HL-60 (cell line): Measurements from ENCODE around the gene APOL2.

Source experiments
- CTCF ChIP-seq: IDR thresholded peaks from one replicate; pipeline ENCODE4 v1.5.1; 2011; ENCODE audit warnings: low read length, control low read depth, inconsistent platforms; ENCODE audit not compliant: insufficient read depth
- GABPA ChIP-seq: IDR thresholded peaks from 2 replicates; pipeline ENCODE4 v1.6.1; 2012; ENCODE audit warnings: low read depth
- POLR2AphosphoS5 ChIP-seq: IDR thresholded peaks from 2 replicates; pipeline ENCODE4 v1.6.1; 2012; ENCODE audit warnings: low read depth

- TF ChIP-seq POLR2AphosphoS5 = no peak
- TF ChIP-seq CTCF = no peak
- no peak for TF ChIP-seq GABPA
Measured at GRCh38 chr22:36184433-36185025, 54.8 kb downstream of the APOL2 start.
